Adrenal gland (tissue), 12 donors: ENCODE data around the gene UPK1A. TPM values are rescaled to one million over a fixed set of nuclear protein-coding genes. Genes with fewer than 3 reads are reported as not detected.

Experiments used
- DNase-seq, 7 donors: peaks; one replicate each; pipeline ENCODE4 v3.0.0-alpha.2; 2019 to 2020
- H3K27ac ChIP-seq, 5 donors: fragments of 200-600 bp; sonication (generic) in 4 of 5; 1 replicate in 3 of 5; 2 replicates in 2 of 5; pipeline versions ENCODE4 v1.5.1 to v1.8.0; 2016 to 2020; ENCODE audit warnings: mild to moderate bottlenecking in 1 of 5
- H3K27me3 ChIP-seq: fragments of 200-600 bp; 2 replicates; pipeline ENCODE4 v1.8.0; 2021
- H3K36me3 ChIP-seq, 2 donors: fragments of 200-600 bp; replicated peaks in 1 of 2; 1 replicate in 1 of 2; 2 replicates in 1 of 2; pipeline versions ENCODE4 v1.5.1 to v1.8.0; 2018 to 2022
- H3K4me1 ChIP-seq, 2 donors: fragments of 200-600 bp; replicated peaks in 1 of 2; 1 replicate in 1 of 2; 2 replicates in 1 of 2; pipeline versions ENCODE4 v1.5.1 to v1.8.0; 2018 to 2021
- H3K4me3 ChIP-seq, 4 donors: fragments of 200-600 bp; sonication (generic) in 3 of 4; one replicate each; pipeline ENCODE4 v1.5.1; 2016 to 2018
- H3K9me3 ChIP-seq, 3 donors: fragments of 200-600 bp; sonication (generic) in 1 of 3; replicated peaks in 1 of 3; 1 replicate in 2 of 3; 2 replicates in 1 of 3; pipeline versions ENCODE4 v1.5.1 to v1.8.0; 2016 to 2021
- POLR2A ChIP-seq, 2 donors: fragments of 450-650 bp; IDR thresholded peaks; one replicate each; pipeline ENCODE4 v1.6.1; 2017; ENCODE audit warnings: antibody characterized with exemption in 2 of 2, mild to moderate bottlenecking in 2 of 2, moderate library complexity in 1 of 2
- WGBS, 4 donors: extraction: QIAGEN DNeasy Blood & Tissue Kit in 2 of 4; methylation state at CpG; one replicate each; pipeline versions ENCODE4 v1.1.5 to v1.1.7; 2013 to 2017; 5-methylcytosine and 5-hydroxymethylcytosine counted together
- intact Hi-C, 2 donors: fragments of 100-400 bp; cut with DNase I; formaldehyde crosslinking; loops; one replicate each; pipeline versions ENCODE4 v1.14.1 to v1.15.0; 2022 to 2023
- polyA plus RNA-seq, 3 donors: library from polyadenylated mRNA; stranded (reverse); fragments of 200-250 nt in 2 of 3; fragments of 350-450 nt in 1 of 3; fragmentation: Illumina TruSeq in 1 of 3; extraction: RNeasy Lipid Tissue Mini Kit (QIAGEN cat#74804) in 1 of 3; gene quantifications; one replicate each; pipeline ENCODE4 v1.2.3, GENCODE V29; 2013 to 2014
- total RNA-seq, 9 donors: library from RNA; depleted of rRNA in 4 of 9; stranded (reverse); fragments of >200 nt in 4 of 9; fragments of 120-200 nt in 1 of 9; fragmentation: NEBNext Ultra II Directional in 1 of 9; extraction: Animal tissue kit (Norgen Biotek cat#: 25700) in 1 of 9; gene quantifications; one replicate each; pipeline versions ENCODE4 v1.1.0 to v1.2.4, GENCODE V29; 2013 to 2023
- TF ChIP-seq, protein P1 (sequence below), 6 experiments: fragments of 450-650 bp in 4 of 6; fragments of 200-600 bp in 2 of 6; sonication (generic) in 1 of 6; IDR thresholded peaks; 1 replicate in 5 of 6; 2 replicates in 1 of 6; pipeline versions ENCODE4 v1.5.1 to v1.8.0; 2016 to 2021; ENCODE audit warnings: antibody characterized with exemption in 6 of 6, mild to moderate bottlenecking in 2 of 6, moderate library complexity in 1 of 6
- donor health status: healthy with polysubstance abuse.
- donor health status: Bipolar disorder and iron deficiency.
- donor health status: DM: yes; HTN: yes; CAD: no.
- donor health status: DM: no; HTN: no; CAD: no.
- donor health status: DM: no; HTN: no; CAD: no.
- donor health status: DM: yes; HTN: yes; CAD: no.

Gene UPK1A
- total and polyA plus RNA-seq, 12 donors, result 1.2 TPM; not detected in 11

DNA sequence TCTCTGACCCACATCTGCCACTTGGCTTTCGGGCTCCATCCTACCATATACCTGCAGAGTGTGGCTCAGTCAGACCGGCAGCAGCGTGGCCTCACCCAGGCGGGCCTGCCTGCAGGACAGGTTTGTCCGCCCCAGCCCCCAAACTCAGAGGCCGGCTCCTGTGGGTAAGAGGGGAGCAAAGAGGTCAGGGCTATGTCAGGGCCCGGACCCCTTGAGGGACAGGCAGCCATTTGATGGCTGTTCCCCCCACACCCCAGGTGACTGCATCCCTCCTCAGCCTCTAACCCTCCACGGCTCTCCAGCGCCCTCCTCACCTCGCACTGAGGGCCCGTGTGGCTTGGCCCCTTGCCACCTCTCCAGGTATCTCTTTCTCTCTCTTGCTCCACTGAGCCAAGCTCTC, 25.7 kb downstream of the UPK1A start:
- DNase-seq, result no peak
- Histone ChIP-seq H3K27me3 (no peaks in the 10 kb centered on the region), H3K36me3 (no peaks in the 10 kb centered on the region), H3K4me3 (no peak overlapping the region), H3K27ac (no peak overlapping the region), H3K9me3 (no peaks in the 10 kb centered on the region), H3K4me1 (no peaks in the 10 kb centered on the region)
- WGBS, 4 donors, result 38 to 83% (median 80%) methylated on average over 3 to 11 of the region's 11 CpGs
- TF ChIP-seq POLR2A (IDR thresholded peaks at IDR 0.05), result no peak
- TF ChIP-seq, protein P1, sequence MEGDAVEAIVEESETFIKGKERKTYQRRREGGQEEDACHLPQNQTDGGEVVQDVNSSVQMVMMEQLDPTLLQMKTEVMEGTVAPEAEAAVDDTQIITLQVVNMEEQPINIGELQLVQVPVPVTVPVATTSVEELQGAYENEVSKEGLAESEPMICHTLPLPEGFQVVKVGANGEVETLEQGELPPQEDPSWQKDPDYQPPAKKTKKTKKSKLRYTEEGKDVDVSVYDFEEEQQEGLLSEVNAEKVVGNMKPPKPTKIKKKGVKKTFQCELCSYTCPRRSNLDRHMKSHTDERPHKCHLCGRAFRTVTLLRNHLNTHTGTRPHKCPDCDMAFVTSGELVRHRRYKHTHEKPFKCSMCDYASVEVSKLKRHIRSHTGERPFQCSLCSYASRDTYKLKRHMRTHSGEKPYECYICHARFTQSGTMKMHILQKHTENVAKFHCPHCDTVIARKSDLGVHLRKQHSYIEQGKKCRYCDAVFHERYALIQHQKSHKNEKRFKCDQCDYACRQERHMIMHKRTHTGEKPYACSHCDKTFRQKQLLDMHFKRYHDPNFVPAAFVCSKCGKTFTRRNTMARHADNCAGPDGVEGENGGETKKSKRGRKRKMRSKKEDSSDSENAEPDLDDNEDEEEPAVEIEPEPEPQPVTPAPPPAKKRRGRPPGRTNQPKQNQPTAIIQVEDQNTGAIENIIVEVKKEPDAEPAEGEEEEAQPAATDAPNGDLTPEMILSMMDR (IDR thresholded peaks at IDR 0.05), result no peak
- intact Hi-C loops, result loop anchor here in 1 of 2 donors (10.0 kb wide), 1 partner anchor 243 kb away; the partner anchor contains the start of gene LRFN3

DNA sequence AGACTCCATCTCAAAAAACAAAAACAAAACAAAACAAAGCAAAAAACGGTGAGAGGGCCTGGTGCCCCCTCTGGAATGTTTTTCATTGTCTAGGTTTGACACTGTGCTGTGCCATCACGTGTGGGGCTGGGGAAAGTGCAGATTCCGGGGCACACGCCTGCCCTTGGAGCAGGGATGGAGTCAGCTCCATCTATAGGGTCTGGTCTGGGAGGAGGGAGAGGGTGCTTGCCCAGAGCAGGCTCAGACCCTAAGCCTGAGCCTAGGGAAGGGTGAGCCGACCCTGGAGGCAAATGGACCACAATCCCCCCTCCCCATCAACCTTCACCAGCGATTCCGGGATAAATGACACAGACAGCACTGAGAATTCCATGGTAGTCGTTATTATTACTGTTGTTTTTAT, 27.1 kb downstream of the UPK1A start:
- Histone ChIP-seq H3K27me3 (no peaks in the 10 kb centered on the region), H3K4me3 (no peak overlapping the region), H3K36me3 (no peaks in the 10 kb centered on the region), H3K27ac (no peak overlapping the region), H3K9me3 (no peaks in the 10 kb centered on the region), H3K4me1 (no peaks in the 10 kb centered on the region)
- no peak for DNase-seq
- intact Hi-C loops, result loop anchor here in 1 of 2 donors (10.0 kb wide), 1 partner anchor 241 kb away; the partner anchor contains the start of gene LRFN3
- TF ChIP-seq POLR2A (IDR thresholded peaks at IDR 0.05), result no peak
- 2 to 14% (median 8%) methylated on average over 4 to 8 of the region's 8 CpGs for WGBS, 4 donors

DNA sequence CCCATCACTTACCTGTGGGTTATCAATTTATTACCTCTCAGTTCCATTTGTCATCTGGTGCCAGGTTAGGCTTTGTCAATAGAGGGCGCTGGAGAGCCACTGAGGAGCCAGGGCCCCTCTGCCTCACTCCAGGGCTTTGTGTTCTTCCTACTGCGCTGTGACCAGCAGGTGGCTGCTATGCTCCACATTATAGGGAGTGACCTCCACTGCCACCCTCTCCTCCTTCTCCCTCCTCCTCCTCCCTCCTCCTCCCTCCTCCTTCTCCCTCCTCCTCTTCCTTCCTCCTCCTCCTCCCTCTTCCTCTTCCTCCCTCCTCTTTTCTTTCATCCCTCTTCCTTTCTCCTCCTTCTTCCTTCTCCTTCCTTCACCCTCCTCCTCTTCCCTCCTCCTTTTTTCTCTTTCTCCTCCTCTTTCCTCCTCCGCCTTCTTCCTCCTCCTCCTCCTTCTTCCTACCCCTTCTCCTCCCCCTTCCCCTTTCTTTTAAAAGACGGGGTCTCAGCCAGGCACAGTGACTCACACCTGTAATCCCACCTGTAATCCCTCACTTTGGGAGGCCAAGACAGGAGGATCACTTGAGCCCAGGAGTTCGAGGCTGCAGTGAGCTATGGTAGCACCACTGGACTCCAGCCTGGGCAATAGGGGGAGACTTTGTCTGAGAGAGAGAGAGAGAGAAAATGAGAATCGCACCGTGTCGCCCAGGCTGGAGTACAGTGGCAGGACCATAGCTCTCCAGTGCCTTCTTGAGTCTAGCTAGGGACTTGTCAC, 27.7 kb downstream of the UPK1A start:
- peak in 1 of 2 donors; percentile 12 for TF ChIP-seq POLR2A (IDR thresholded peaks at IDR 0.05)
- TF ChIP-seq, protein P1 (IDR thresholded peaks at IDR 0.05), result peak; percentile 96 to 100 (median 98)
- intact Hi-C loops, result loop anchor here in 1 of 2 donors (2.0 to 10.0 kb wide), 2 partner anchors 23 to 241 kb away; partner anchors contain the start of gene LRFN3
- peak; percentile 87 to 96 (median 90) for DNase-seq
- H3K27ac ChIP-seq, result no peak overlapping the region
- WGBS, 4 donors, result 31 to 37% (median 31%) methylated on average over 8 of the region's 8 CpGs
- H3K9me3 ChIP-seq, result no peaks in the 10 kb centered on the region
- no peaks in the 10 kb centered on the region for H3K27me3 ChIP-seq
- no peaks in the 10 kb centered on the region for H3K36me3 ChIP-seq
- H3K4me1 ChIP-seq, result no peaks in the 10 kb centered on the region
- H3K4me3 ChIP-seq, result no peak overlapping the region

DNA sequence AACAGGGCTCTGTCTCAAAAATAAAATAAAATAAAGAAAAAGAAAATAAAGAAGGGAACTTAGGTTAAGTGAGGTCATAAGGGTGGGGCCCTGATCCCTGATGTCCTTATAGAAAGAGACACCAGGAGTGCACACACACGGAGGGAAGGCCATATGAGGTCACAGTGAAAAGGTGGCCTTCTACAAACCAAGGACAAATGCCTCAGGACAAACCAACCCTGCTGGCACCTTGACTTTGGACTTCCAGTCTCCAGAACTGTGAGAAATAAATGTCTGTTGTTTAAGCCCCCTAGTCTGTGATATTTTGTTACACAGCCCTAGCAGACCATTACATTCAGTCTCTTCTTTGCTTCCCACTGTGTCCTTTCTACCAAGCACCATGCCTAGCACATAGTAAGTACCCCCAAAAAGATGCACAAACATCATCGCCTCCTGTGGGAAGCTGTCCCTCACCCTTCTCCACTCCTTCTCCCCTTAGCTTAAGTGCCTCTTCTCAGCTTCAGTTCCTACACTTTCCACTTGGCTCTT, 29.6 kb downstream of the UPK1A start:
- intact Hi-C loops, result loop anchor here in 1 of 2 donors (2.0 to 10.0 kb wide), 2 partner anchors 21 to 239 kb away; partner anchors contain the start of gene LRFN3
- Histone ChIP-seq H3K27ac (no peak overlapping the region), H3K4me1 (no peaks in the 10 kb centered on the region), H3K4me3 (no peak overlapping the region), H3K9me3 (no peaks in the 10 kb centered on the region), H3K36me3 (no peaks in the 10 kb centered on the region), H3K27me3 (no peaks in the 10 kb centered on the region)
- no peak for TF ChIP-seq POLR2A (IDR thresholded peaks at IDR 0.05)
- TF ChIP-seq, protein P1 (IDR thresholded peaks at IDR 0.05), result no peak
- 65 to 80% (median 71%) methylated on average over 2 of the region's 2 CpGs for WGBS, 4 donors
- DNase-seq, result no peak
